Measurements from ENCODE around the gene SYT3. TPM values are rescaled to one million over a fixed set of nuclear protein-coding genes. Genes with fewer than 3 reads are reported as not detected.
"Not testable (repeated sequence)": the region's sequence is repeated elsewhere in the genome, so short reads cannot be mapped to it uniquely, and the experiment has no call there.

SYT3 gene
- total RNA-seq, 2 experiments from 2014 or later = 0.16 to 0.17 TPM

GRCh38 chr19:50590191-50590590, 49.5 kb downstream of the SYT3 start:
- no peaks in the 10 kb centered on the region for H3K36me3 ChIP-seq (ENCODE audit: insufficient read depth, low read length)
- H4K20me1 ChIP-seq (ENCODE audit: insufficient read depth, low read length) = no peaks in the 10 kb centered on the region
- no peak overlapping the region for H3K4me3 ChIP-seq (ENCODE audit: low read depth, low read length, poor library complexity, severe bottlenecking)
- H3K79me2 ChIP-seq (ENCODE audit: insufficient read depth, low read depth, low read length) = no peaks in the 10 kb centered on the region
- H3K9me3 ChIP-seq (ENCODE audit: low read length) = no peaks in the 10 kb centered on the region
- no peaks in the 10 kb centered on the region for H3K4me1 ChIP-seq (ENCODE audit: insufficient read depth, low read length, poor library complexity, severe bottlenecking)
- ChIA-PET CTCF (ENCODE audit: unreplicated experiment) (no interaction called here), POLR2A (no interaction called here)
- no TSS peak for BruUV-seq (replicated peaks)
- no peak overlapping the region for H2AFZ ChIP-seq (ENCODE audit: low read length)
- no peaks in the 10 kb centered on the region for H3K9me2 ChIP-seq (ENCODE audit: insufficient read depth, low read length)
- intact Hi-C loops (cut with micrococcal nuclease; ENCODE audit: unreplicated experiment) = no loop called here
- DNase-seq (ENCODE audit: low spot score) = no peak
- H3K27ac ChIP-seq (ENCODE audit: low read depth, low read length, poor library complexity, severe bottlenecking) = no peak overlapping the region
- TF ChIP-seq EZH2phosphoT487 (IDR thresholded peaks at IDR 0.05; ENCODE audit: borderline replicate concordance, low read depth, low read length) (no peak), CTCF (conservative IDR thresholded peaks at IDR 0.05; ENCODE audit: low read length) (no peak)
- no peak overlapping the region for H3K4me2 ChIP-seq (ENCODE audit: low read length)

- H3K27ac ChIP-seq (ENCODE audit: low read depth, low read length, poor library complexity, severe bottlenecking); CTCF ChIA-PET (ENCODE audit: unreplicated experiment); H3K4me1 ChIP-seq (ENCODE audit: insufficient read depth, low read length, poor library complexity, severe bottlenecking); H3K9me3 ChIP-seq (ENCODE audit: low read length); POLR2A ChIA-PET; H4K20me1 ChIP-seq (ENCODE audit: insufficient read depth, low read length); BruUV-seq (replicated peaks); H3K36me3 ChIP-seq (ENCODE audit: insufficient read depth, low read length); H2AFZ ChIP-seq (ENCODE audit: low read length); H3K79me2 ChIP-seq (ENCODE audit: insufficient read depth, low read depth, low read length); H3K4me3 ChIP-seq (ENCODE audit: low read depth, low read length, poor library complexity, severe bottlenecking); H3K9me2 ChIP-seq (ENCODE audit: insufficient read depth, low read length); intact Hi-C loops (cut with micrococcal nuclease; ENCODE audit: unreplicated experiment); DNase-seq (ENCODE audit: low spot score); H3K4me2 ChIP-seq (ENCODE audit: low read length): not testable (repeated sequence)
Measured at GRCh38 chr19:50581795-50582660, 57.7 kb downstream of the SYT3 start.

GRCh38 chr19:50580970-50581634, 58.6 kb downstream of the SYT3 start:
- no peaks in the 10 kb centered on the region for H3K4me1 ChIP-seq (ENCODE audit: insufficient read depth, low read length, poor library complexity, severe bottlenecking)
- ChIA-PET CTCF (ENCODE audit: unreplicated experiment) (no interaction called here), POLR2A (no interaction called here)
- H4K20me1 ChIP-seq (ENCODE audit: insufficient read depth, low read length) = no peaks in the 10 kb centered on the region
- no peaks in the 10 kb centered on the region for H3K9me3 ChIP-seq (ENCODE audit: low read length)
- no peak overlapping the region for H3K27ac ChIP-seq (ENCODE audit: low read depth, low read length, poor library complexity, severe bottlenecking)
- H3K9me2 ChIP-seq (ENCODE audit: insufficient read depth, low read length) = no peaks in the 10 kb centered on the region
- no peak for DNase-seq (ENCODE audit: low spot score)
- no peak for TF ChIP-seq CTCF (conservative IDR thresholded peaks at IDR 0.05; ENCODE audit: low read length)
- TF ChIP-seq EZH2phosphoT487 (IDR thresholded peaks at IDR 0.05; ENCODE audit: borderline replicate concordance, low read depth, low read length) = no peak
- H2AFZ ChIP-seq (ENCODE audit: low read length) = no peak overlapping the region
- H3K4me2 ChIP-seq (ENCODE audit: low read length) = no peak overlapping the region
- BruUV-seq (replicated peaks) = no TSS peak
- intact Hi-C loops (cut with micrococcal nuclease; ENCODE audit: unreplicated experiment) = no loop called here
- H3K36me3 ChIP-seq (ENCODE audit: insufficient read depth, low read length) = no peaks in the 10 kb centered on the region
- H3K4me3 ChIP-seq (ENCODE audit: low read depth, low read length, poor library complexity, severe bottlenecking) = no peak overlapping the region
- no peaks in the 10 kb centered on the region for H3K79me2 ChIP-seq (ENCODE audit: insufficient read depth, low read depth, low read length)

All from OCI-LY7 (cell line).